HFF-Myc (cell line): Measurements from ENCODE around the gene NAPB.
A peak's percentile ranks its signal among the peaks of the same experiment; 100 is the strongest.

Source experiments
- DNase-seq: peaks from one replicate; pipeline ENCODE4 v3.0.0-alpha.2; 2011; ENCODE audit warnings: low read depth; ENCODE audit errors: extremely low read depth
- H3K4me3 ChIP-seq: replicated peaks from 2 replicates; pipeline ENCODE4 v1.5.1; 2011; ENCODE audit warnings: low read depth, mild to moderate bottlenecking, control low read depth, low read length
- TF ChIP-seq, protein P1 (sequence below): IDR thresholded peaks from 2 replicates; pipeline ENCODE4 v1.5.1; 2012; ENCODE audit warnings: mild to moderate bottlenecking, low read depth, low read length, control low read depth; ENCODE audit errors: missing control alignments

The NAPB gene

DNA sequence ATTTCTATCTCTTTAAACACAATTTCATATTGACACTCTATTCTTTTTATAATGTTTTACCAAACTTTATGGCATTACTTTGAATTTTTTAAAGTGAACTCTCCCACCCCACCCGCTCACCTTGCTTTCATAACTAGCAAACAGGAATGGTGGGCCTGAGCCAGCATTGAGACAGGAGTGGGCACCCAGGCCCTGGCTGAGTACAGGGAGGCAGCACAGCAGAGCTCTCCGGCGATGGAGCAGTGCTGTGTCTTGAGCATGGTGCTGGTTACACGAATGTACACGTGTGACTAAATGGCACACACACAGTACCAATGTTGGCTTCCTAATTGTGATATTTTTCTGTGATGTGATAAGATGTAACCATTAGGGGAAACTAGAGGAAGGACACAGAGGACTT lies 26.9 kb upstream of the NAPB start:
- no peak for DNase-seq
- no peak overlapping the region for H3K4me3 ChIP-seq
- TF ChIP-seq, protein P1, sequence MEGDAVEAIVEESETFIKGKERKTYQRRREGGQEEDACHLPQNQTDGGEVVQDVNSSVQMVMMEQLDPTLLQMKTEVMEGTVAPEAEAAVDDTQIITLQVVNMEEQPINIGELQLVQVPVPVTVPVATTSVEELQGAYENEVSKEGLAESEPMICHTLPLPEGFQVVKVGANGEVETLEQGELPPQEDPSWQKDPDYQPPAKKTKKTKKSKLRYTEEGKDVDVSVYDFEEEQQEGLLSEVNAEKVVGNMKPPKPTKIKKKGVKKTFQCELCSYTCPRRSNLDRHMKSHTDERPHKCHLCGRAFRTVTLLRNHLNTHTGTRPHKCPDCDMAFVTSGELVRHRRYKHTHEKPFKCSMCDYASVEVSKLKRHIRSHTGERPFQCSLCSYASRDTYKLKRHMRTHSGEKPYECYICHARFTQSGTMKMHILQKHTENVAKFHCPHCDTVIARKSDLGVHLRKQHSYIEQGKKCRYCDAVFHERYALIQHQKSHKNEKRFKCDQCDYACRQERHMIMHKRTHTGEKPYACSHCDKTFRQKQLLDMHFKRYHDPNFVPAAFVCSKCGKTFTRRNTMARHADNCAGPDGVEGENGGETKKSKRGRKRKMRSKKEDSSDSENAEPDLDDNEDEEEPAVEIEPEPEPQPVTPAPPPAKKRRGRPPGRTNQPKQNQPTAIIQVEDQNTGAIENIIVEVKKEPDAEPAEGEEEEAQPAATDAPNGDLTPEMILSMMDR, result no peak

GRCh38 chr20:23446505-23446904 lies 25.2 kb upstream of the NAPB start:
- TF ChIP-seq, protein P1, result peak; percentile 56
- DNase-seq, result no peak
- no peak overlapping the region for H3K4me3 ChIP-seq

DNA sequence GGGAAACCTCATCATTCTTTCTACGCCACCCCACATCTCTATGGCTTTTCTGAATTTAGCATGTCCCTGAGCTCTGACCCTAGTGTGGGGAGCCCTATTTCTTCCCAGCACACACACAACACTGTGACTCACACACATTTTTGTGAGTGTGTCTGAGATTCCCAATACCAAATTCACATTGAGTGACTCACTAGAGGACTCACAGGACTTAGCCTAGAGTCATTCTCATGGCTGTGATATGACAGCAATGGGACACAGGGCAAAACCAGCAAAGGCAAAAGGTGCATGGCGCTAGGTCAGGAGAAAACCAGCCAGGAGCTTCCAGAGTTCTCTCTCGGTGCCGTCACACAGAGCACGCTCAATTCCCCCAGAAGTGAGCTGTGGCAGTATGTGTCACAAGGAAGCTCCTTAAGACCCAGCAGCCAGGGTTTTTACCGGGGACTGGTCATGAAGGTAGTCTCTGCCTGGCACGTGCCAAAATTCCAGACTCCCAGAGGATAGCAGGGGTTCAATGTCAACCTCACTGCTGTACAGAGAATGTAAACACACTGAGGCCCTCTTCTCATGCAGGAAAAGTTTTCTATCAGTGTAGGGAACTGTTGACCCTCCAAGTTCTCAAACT lies 24.4 kb upstream of the NAPB start:
- no peak overlapping the region for H3K4me3 ChIP-seq
- DNase-seq, result no peak
- TF ChIP-seq, protein P1, result no peak

- DNase-seq, result no peak
- TF ChIP-seq, protein P1, result no peak
- no peak overlapping the region for H3K4me3 ChIP-seq
Measured at GRCh38 chr20:23444859-23445258, 23.6 kb upstream of the NAPB start.

GRCh38 chr20:23442436-23442835 lies 21.1 kb upstream of the NAPB start:
- no peak for DNase-seq
- TF ChIP-seq, protein P1, result no peak
- H3K4me3 ChIP-seq, result no peak overlapping the region

GRCh38 chr20:23441850-23442313 lies 20.6 kb upstream of the NAPB start:
- TF ChIP-seq, protein P1, result peak; percentile 91

GRCh38 chr20:23440004-23440403 lies 18.7 kb upstream of the NAPB start:
- no peak for DNase-seq
- H3K4me3 ChIP-seq, result no peak overlapping the region
- TF ChIP-seq, protein P1, result no peak

More at GRCh38 chr20:23441850-23442313, 20.6 kb upstream of the NAPB start:
- DNase-seq, result peak; percentile 61
- no peak overlapping the region for H3K4me3 ChIP-seq
